Measurements from ENCODE around the gene USP9X.
"Not testable (repeated sequence)": the region's sequence is repeated elsewhere in the genome, so short reads cannot be mapped to it uniquely, and the experiment has no call there.

Gene USP9X

GRCh38 chrX:41084893-41085511 is at the start of gene USP9X:
TSS of gene USP9X (plus strand) at chrX:41085445. CDS start at chrX:41123629, 38,184 bp downstream.
- DNase-seq: peak; percentile 84 to 91

- DNase-seq: no peak
Measured at GRCh38 chrX:41035582-41035981, 49.7 kb upstream of the USP9X start.

GRCh38 chrX:41036668-41037326 is 48.4 kb upstream of the USP9X start:
- no peak for DNase-seq

DNA sequence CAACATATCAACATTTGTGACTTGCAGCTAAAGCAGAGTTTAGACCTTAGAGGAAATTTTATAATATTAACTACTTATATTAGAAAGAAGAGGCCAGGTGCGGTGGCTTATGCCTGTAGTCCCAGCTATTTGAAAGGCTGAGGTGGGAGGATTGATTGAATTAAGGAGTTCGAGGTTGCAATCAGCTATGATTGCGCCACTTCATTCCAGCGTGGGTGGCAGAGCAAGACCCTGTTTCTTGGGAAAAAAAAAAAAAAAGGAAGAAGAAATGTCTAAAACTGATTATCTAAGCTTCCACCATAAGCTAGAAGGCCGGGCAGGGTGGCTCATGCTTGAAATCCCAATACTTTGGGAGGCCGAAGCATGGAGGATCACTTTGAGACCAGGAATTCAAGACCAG is 42.0 kb upstream of the USP9X start:
- no peak for DNase-seq

GRCh38 chrX:41043674-41044345 is 41.4 kb upstream of the USP9X start:
- DNase-seq: no peak

GRCh38 chrX:41045960-41046567 is 39.2 kb upstream of the USP9X start:
- DNase-seq: no peak

GRCh38 chrX:41047878-41048534 is 37.2 kb upstream of the USP9X start:
- DNase-seq: no peak

DNA sequence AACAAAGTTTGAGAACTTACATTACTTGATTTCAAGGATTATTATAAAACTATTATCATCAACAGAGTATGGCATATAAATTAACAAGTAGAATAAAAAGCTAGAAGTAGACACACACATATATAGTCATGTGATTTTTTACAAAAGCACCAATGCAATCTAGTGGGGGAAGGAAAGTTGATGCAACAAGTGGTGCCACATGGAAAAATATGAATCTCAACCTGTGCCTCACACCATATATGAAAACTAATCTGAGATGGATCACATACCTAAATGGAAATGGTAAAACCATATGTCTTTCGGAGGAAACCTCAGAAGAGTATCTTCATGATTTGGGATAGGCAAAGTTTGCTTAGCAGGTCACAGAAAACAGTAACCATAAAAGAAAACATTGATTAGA is 34.9 kb upstream of the USP9X start:
- no peak for DNase-seq

DNA sequence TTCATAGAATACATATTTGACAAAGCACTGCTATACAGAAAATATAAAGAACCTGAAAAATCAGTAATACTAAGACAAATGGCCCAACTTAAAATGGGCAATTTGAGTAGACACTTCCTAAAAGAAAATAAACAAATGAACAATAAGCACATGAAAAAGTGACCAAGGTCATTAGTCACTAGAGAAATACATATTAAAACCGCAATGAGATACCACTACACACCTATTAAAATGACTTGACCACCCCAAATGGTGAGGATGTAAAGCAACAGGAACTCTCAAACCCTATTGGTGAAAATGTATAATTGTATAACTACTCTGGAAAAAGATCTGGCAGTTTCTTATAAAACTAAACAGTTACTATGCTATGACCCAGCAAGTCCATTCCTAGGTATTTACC is 34.0 kb upstream of the USP9X start:
- no peak for DNase-seq

GRCh38 chrX:41055740-41056139 is 29.5 kb upstream of the USP9X start:
- DNase-seq: no peak

DNA sequence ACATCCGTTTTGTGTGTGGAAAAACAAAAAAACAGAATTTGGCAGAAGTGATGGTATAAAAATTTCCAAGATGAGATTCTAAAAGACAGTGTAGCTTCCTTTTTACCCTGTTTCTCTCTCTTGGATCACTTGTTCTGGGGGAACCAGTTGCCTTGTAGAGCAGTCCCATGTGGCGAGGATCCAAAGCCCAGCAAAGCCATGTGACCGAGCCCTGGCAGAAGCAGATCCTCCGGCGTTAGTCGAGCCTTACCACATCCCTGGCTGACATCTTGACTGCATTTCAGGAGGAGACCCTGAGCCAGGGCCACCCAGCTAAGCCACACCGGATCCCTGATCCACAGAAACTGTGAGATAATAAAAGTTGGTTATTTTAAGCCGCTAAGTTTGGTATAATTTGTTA is 22.0 kb upstream of the USP9X start:
- not testable (repeated sequence) for DNase-seq

GRCh38 chrX:41064018-41064417 is 21.2 kb upstream of the USP9X start:
- no peak for DNase-seq

DNA sequence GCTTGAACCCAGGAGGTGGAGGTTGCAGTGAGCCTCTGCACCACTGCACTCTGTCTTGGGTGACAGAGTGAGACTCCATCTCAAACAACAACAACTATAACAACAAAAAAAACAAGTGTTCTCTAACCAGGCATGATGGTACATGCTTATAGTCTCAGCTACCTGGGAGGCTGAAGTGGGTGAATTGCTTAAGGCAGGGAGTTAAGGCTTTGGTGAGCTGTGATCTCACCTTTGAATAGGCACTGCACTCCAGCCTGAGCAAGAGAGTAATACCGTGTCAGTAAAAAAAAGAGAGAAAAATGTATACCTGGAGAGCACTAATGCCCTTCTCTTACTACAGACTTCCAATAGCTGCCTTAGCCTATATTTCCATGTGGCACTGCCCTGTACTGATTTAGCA is 18.9 kb upstream of the USP9X start:
- no peak for DNase-seq

GRCh38 chrX:41066969-41067368 is 18.3 kb upstream of the USP9X start:
- DNase-seq: no peak

DNA sequence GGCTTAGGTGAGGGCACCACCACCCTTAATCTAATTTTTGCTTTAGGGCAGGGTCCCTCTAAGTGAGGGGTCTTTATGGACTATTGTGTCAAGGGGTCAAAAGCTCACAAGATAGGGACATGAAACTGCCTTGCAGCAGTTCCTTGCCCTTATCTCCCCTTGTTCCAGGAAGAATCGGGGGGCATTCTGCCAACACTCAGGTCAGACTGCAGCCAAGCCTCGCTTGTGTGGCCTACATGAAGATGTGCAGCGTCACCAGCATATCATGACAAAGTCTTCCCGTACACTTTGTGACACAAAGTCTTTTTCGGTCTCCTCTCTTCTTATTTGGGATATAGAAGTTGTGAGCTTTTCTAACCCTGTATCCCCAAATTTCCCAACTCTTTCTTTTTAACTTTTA is 17.5 kb upstream of the USP9X start:
- no peak for DNase-seq

GRCh38 chrX:41076742-41077141 is 8.5 kb upstream of the USP9X start:
- DNase-seq: no peak

DNA sequence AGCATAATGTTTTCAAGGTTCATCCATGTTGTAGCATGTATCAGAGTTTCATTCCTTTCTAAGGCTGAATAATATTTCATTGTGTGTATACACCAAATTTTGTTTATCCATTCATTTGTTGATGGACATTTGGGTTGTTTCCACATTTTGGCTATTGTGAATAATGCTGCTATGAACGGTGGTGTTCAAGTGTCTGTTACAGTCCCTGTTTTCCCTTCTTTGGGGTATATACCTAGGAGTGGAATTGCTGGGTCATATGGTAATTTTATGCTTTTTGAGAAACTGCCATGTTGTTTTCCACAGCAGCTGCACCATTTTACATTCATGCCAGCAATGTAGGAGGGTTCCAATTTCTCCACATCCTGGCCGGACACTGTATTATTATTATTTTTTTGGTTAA is 3.4 kb upstream of the USP9X start:
- DNase-seq: no peak

- no peak for DNase-seq
Measured at GRCh38 chrX:41082783-41083182, 2.5 kb upstream of the USP9X start.

GRCh38 chrX:41084044-41084892 is 977 bp upstream of the USP9X start:
- peak; percentile 96 to 100 for DNase-seq

DNA sequence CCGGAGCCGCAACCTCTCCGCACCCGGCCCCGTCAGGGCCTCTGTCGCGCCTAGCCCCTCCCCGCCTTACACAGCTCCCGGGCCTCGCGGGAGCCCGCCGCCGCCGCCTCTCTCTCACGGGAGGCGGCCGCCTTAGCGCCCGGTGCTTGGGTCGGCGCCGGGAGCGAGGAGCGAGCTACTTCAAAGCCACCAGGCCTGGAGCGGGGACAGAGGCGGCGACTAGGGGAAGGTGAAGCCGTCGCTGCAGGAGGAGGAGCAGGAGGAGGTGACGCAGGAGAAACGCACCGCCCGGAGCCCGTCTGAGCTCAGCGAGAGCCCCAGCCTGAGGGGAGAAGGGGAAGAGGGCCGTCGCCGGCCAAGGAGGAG is 250 bp downstream of the USP9X start:
- peak; percentile 64 to 65 for DNase-seq

DNA sequence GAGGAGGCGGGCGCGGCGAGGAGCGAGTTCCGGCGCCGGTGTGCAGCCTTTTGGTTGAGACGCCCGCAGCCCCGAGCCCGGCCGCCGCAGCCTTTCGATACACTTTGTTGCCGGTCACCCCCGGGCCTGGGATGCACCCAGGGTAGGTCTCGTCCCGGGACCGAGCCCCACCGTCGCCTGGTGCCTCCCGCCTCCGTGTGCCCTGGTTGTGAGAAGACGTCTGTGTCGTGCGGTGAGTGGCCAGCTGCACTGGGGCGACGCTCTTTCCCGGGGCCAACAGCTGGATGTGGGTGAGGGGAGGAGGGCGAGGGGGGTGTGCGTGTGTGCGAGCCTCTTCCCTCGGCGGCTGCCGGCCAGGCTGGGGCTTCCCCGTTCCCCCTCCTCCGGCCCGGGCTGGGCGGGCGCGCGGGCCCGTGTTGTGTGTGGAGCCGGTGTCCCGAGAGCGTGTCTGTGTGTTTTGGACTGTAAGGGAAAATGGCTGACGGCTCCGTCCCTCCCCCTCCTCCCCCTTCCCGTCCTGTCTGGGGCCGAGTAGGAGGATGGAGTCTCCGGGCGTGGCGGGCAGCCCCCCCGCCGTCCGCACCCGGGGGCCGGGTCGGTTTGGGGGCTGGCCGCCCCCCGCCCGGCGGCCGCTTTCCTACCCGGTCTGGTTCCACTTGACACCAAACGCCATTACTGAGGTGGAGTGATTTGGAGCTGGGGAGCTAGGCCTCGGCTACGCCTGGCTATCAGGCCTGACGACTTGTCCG is 807 bp downstream of the USP9X start:
- DNase-seq: peak; percentile 14 to 33

GRCh38 chrX:41086627-41086932 is 1.3 kb downstream of the USP9X start:
- no peak for DNase-seq
